AG10803 (cell line): Measurements from ENCODE around the gene SIAH1.
"Not testable (repeated sequence)": the region's sequence is repeated elsewhere in the genome, so short reads cannot be mapped to it uniquely, and the experiment has no call there.

Source experiments
- DNase-seq: peaks from one replicate; pipeline ENCODE4 v3.0.0; 2010; ENCODE audit warnings: low read depth
- H3K4me3 ChIP-seq: 2 replicates; pipeline ENCODE4 v1.5.1; 2011; ENCODE audit warnings: mild to moderate bottlenecking, low read length, control low read depth
- CTCF ChIP-seq: conservative IDR thresholded peaks from 2 replicates; pipeline ENCODE4 v1.5.1; 2011; ENCODE audit warnings: mild to moderate bottlenecking, low read length, control low read depth, inconsistent platforms

Gene SIAH1

GRCh38 chr16:48356633-48357376, 28.4 kb downstream of the SIAH1 start:
- TF ChIP-seq CTCF = no peak
- no peak overlapping the region for H3K4me3 ChIP-seq
- DNase-seq = no peak

GRCh38 chr16:48354877-48355855, 30.0 kb downstream of the SIAH1 start:
- H3K4me3 ChIP-seq = no peak overlapping the region

GRCh38 chr16:48354385-48354784, 30.8 kb downstream of the SIAH1 start:
- DNase-seq, H3K4me3 ChIP-seq: not testable (repeated sequence)

More at GRCh38 chr16:48354877-48355855, 30.0 kb downstream of the SIAH1 start:
- no peak for TF ChIP-seq CTCF
- DNase-seq = no peak

GRCh38 chr16:48353565-48354163, 31.5 kb downstream of the SIAH1 start:
- DNase-seq = peak; percentile 74
- no peak overlapping the region for H3K4me3 ChIP-seq
- peak; percentile 99 for TF ChIP-seq CTCF

- DNase-seq = no peak
- no peak overlapping the region for H3K4me3 ChIP-seq
- TF ChIP-seq CTCF = no peak
Observed at GRCh38 chr16:48352648-48353390, 32.4 kb downstream of the SIAH1 start.

GRCh38 chr16:48350736-48351135, 34.5 kb downstream of the SIAH1 start:
- TF ChIP-seq CTCF = no peak
- DNase-seq = no peak
- H3K4me3 ChIP-seq = no peak overlapping the region

GRCh38 chr16:48347980-48348379, 37.2 kb downstream of the SIAH1 start:
- no peak overlapping the region for H3K4me3 ChIP-seq
- no peak for DNase-seq
- no peak for TF ChIP-seq CTCF
